ENCODE measurements around the gene SNX15.

DNA sequence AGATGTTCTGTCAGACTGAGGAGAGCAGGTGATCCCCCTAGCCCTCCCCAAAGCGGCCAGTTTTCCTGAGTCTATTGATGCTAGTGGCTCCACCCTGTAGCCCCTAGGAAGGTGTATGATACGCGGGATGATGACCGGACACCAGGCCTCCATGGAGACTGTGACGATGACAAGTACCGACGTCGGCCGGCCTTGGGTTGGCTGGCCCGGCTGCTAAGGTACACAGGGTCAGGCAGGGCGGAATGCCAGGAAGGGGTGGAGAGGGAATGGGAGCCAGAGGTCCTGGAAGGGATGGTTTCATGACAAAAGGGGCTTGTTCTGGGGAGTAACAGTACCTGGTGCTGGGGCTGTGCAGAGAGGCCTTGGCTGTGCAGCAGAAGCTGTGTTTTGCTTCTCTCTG, 60.0 kb downstream of the SNX15 start:
- TF ChIP-seq CTCF (IDR thresholded peaks at IDR 0.05 in 8 of 11, conservative IDR thresholded peaks at IDR 0.05 in 3 of 11) (no peak), POLR2A (IDR thresholded peaks at IDR 0.05) (no peak)
